ENCODE measurements around the gene TDP1.

DNA sequence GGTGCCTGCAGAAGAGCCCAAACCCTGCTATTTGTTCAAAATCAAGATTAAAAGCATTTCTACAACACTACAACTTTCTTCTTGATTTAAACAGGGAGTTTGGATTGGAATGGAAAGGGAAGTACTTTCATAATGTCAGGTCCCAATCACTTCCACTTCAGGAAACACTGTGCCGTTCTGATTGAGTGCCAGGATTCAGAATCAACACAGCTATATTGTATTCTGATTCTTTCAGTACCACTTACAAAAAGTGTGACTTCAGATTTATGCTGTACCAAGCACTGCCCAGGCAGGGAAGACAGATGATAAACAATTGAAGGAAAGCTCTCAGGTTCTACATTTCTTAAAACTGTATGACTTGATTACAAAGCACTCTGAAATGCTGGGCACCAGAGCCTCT is 3.2 kb downstream of the TDP1 start:
- TF ChIP-seq EZH2phosphoT487 (IDR thresholded peaks at IDR 0.05; ENCODE audit: borderline replicate concordance, low read depth, low read length) = no peak
- TF ChIP-seq, protein P1, sequence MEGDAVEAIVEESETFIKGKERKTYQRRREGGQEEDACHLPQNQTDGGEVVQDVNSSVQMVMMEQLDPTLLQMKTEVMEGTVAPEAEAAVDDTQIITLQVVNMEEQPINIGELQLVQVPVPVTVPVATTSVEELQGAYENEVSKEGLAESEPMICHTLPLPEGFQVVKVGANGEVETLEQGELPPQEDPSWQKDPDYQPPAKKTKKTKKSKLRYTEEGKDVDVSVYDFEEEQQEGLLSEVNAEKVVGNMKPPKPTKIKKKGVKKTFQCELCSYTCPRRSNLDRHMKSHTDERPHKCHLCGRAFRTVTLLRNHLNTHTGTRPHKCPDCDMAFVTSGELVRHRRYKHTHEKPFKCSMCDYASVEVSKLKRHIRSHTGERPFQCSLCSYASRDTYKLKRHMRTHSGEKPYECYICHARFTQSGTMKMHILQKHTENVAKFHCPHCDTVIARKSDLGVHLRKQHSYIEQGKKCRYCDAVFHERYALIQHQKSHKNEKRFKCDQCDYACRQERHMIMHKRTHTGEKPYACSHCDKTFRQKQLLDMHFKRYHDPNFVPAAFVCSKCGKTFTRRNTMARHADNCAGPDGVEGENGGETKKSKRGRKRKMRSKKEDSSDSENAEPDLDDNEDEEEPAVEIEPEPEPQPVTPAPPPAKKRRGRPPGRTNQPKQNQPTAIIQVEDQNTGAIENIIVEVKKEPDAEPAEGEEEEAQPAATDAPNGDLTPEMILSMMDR (conservative IDR thresholded peaks at IDR 0.05; ENCODE audit: low read length) = no peak
